Heart right ventricle (tissue), 16 donors: ENCODE measurements around the gene PHACTR3. TPM values are rescaled to one million over a fixed set of nuclear protein-coding genes. Genes with fewer than 3 reads are reported as not detected.

Experiments
- ATAC-seq, 8 donors: fragments of 200-7000 bp; cut with Tn5 transposase; one replicate each; pipeline ENCODE4 v1.9.1; 2020; ENCODE audit warnings: mild to moderate bottlenecking in 8 of 8, moderate library complexity in 8 of 8, moderate number of reproducible peaks in 1 of 8
- DNase-seq, 2 donors: peaks; one replicate each; pipeline ENCODE4 v3.0.0-alpha.2; 2020
- H3K27ac ChIP-seq, 10 donors: fragments of 200-600 bp; sonication (generic) in 2 of 10; one replicate each; pipeline versions ENCODE4 v1.5.0 to v1.8.0; 2020 to 2022; ENCODE audit warnings: mild to moderate bottlenecking in 3 of 10
- H3K27me3 ChIP-seq, 7 donors: fragments of 200-600 bp; one replicate each; pipeline ENCODE4 v1.8.0; 2021 to 2022; ENCODE audit warnings: mild to moderate bottlenecking in 2 of 7
- H3K36me3 ChIP-seq, 9 donors: fragments of 200-600 bp; sonication (generic) in 1 of 9; one replicate each; pipeline versions ENCODE4 v1.5.0 to v1.8.0; 2020 to 2022; ENCODE audit warnings: mild to moderate bottlenecking in 2 of 9
- H3K4me1 ChIP-seq, 9 donors: fragments of 200-600 bp; sonication (generic) in 1 of 9; one replicate each; pipeline versions ENCODE4 v1.5.0 to v1.8.0; 2020 to 2022; ENCODE audit warnings: mild to moderate bottlenecking in 4 of 9
- H3K4me3 ChIP-seq, 10 donors: fragments of 200-600 bp; sonication (generic) in 2 of 10; one replicate each; pipeline versions ENCODE4 v1.5.0 to v1.8.0; 2020 to 2022; ENCODE audit warnings: mild to moderate bottlenecking in 7 of 10, moderate library complexity in 2 of 10
- H3K9me3 ChIP-seq, 11 donors: fragments of 200-600 bp in 10 of 11; sonication (generic) in 2 of 11; one replicate each; pipeline versions ENCODE4 v1.5.0 to v1.8.0; 2013 to 2022; ENCODE audit warnings: mild to moderate bottlenecking in 2 of 11, control low read depth in 1 of 11, moderate library complexity in 1 of 11
- WGBS, 2 donors: extraction: QIAGEN DNeasy Blood & Tissue Kit; methylation state at CpG; one replicate each; pipeline ENCODE4 v1.1.7; 2013; ENCODE audit warnings: inconsistent platforms in 1 of 2; 5-methylcytosine and 5-hydroxymethylcytosine counted together
- intact Hi-C, 10 donors: fragments of 100-400 bp; cut with DNase I; formaldehyde crosslinking; loops; one replicate each; pipeline versions ENCODE4 v1.11.1 to v1.14.2; 2022
- polyA plus RNA-seq, 2 donors: library from polyadenylated mRNA; stranded (reverse); fragments of 200-250 nt; gene quantifications; one replicate each; pipeline ENCODE4 v1.2.3, GENCODE V29; 2013
- total RNA-seq, 10 donors: library from RNA; stranded (reverse); fragmentation: NEBNext Ultra II Directional in 3 of 10; extraction: Animal tissue kit (Norgen Biotek cat#: 25700) in 3 of 10; gene quantifications; one replicate each; pipeline versions ENCODE4 v1.2.1 to v1.2.4, GENCODE V29; 2021 to 2023
- TF ChIP-seq, protein P1 (sequence below), 9 donors: fragments of 200-600 bp; sonication (generic) in 2 of 9; IDR thresholded peaks; one replicate each; pipeline versions ENCODE4 v1.5.0 to v1.8.0; 2021 to 2022; ENCODE audit warnings: antibody characterized with exemption in 9 of 9, mild to moderate bottlenecking in 5 of 9, moderate library complexity in 1 of 9
- donor health status: Arrhythmogenic right ventricular cardiomyopathy.
- donor health status: ischemic (EF 13 %, LVEDD 7.1; RV severe dilation, severe dysfunction).
- donor health status: healthy with polysubstance abuse.
- donor health status: DM: no; HTN: yes; CAD: no.
- donor health status: DM: no; HTN: no; CAD: no.
- donor health status: ischemic (EF 25% LVEDD 6.9; RV normal size, moderate dysfunction).
- donor health status: ischemic (EF 25% LVEDD 5.7; RV mildly dilated, moderate dysfunction).
- donor health status: healthy.
- donor health status: DM: yes; HTN: yes; CAD: no.
- donor health status: Ischemic cardiomyopathy.
- donor health status: ischemic (EF 35%, LVEDD 5.7; RV mildly dilated, moderate dysfunction).
- donor health status: nonischemic (EF 11% LVEDD 7.7; RV severe dilation, severe dysfunction).
- donor health status: DM: yes; HTN: yes; CAD: no.
- donor health status: PGD.
- donor health status: ischemic (EF 29% LVEDD 5.4; RV normal size, mild dysfunction).
- donor health status: nonischemic (EF 23%, LVEDD 6.1; RV moderate dilation, normal function).

The PHACTR3 gene
- total and polyA plus RNA-seq, 12 donors, result 0.51 to 24.1 (median 3.7) TPM

GRCh38 chr20:59664421-59664941 is 60.1 kb downstream of the PHACTR3 start:
- Histone ChIP-seq H3K4me1 (peaks cover 0 to 3% (median 0%) of the 10 kb centered on the region in 9 donors), H3K27ac (no peak overlapping the region), H3K9me3 (peaks cover 0 to 5% (median 0%) of the 10 kb centered on the region in 11 donors), H3K27me3 (peaks cover 0 to 30% (median 14%) of the 10 kb centered on the region in 7 donors), H3K36me3 (no peaks in the 10 kb centered on the region), H3K4me3 (no peak overlapping the region)
- intact Hi-C loops, result no loop called here
- WGBS, 2 donors, result 76% methylated on average over 11 of the region's 11 CpGs
- ATAC-seq, result no peak
- no peak for DNase-seq
- TF ChIP-seq, protein P1, sequence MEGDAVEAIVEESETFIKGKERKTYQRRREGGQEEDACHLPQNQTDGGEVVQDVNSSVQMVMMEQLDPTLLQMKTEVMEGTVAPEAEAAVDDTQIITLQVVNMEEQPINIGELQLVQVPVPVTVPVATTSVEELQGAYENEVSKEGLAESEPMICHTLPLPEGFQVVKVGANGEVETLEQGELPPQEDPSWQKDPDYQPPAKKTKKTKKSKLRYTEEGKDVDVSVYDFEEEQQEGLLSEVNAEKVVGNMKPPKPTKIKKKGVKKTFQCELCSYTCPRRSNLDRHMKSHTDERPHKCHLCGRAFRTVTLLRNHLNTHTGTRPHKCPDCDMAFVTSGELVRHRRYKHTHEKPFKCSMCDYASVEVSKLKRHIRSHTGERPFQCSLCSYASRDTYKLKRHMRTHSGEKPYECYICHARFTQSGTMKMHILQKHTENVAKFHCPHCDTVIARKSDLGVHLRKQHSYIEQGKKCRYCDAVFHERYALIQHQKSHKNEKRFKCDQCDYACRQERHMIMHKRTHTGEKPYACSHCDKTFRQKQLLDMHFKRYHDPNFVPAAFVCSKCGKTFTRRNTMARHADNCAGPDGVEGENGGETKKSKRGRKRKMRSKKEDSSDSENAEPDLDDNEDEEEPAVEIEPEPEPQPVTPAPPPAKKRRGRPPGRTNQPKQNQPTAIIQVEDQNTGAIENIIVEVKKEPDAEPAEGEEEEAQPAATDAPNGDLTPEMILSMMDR (IDR thresholded peaks at IDR 0.05), result no peak

GRCh38 chr20:59665656-59666555 is 61.6 kb downstream of the PHACTR3 start:
- no peak for DNase-seq
- no peak overlapping the region for H3K4me3 ChIP-seq
- intact Hi-C loops, result no loop called here

GRCh38 chr20:59666586-59666985 is 62.2 kb downstream of the PHACTR3 start:
- peaks cover 0 to 24% (median 10%) of the 10 kb centered on the region in 7 donors for H3K27me3 ChIP-seq
- 81% methylated on average over 7 of the region's 7 CpGs for WGBS, 2 donors
- H3K4me3 ChIP-seq, result no peak overlapping the region
- no peaks in the 10 kb centered on the region for H3K36me3 ChIP-seq
- TF ChIP-seq, protein P1 (IDR thresholded peaks at IDR 0.05), result no peak
- intact Hi-C loops, result no loop called here
- H3K4me1 ChIP-seq, result peaks cover 0 to 3% (median 0%) of the 10 kb centered on the region in 9 donors
- DNase-seq (no peak), ATAC-seq (no peak)
- H3K9me3 ChIP-seq, result no peaks in the 10 kb centered on the region
- H3K27ac ChIP-seq, result no peak overlapping the region

More at GRCh38 chr20:59665656-59666555, 61.6 kb downstream of the PHACTR3 start:
- H3K9me3 ChIP-seq, result no peaks in the 10 kb centered on the region
- no peaks in the 10 kb centered on the region for H3K36me3 ChIP-seq
- TF ChIP-seq, protein P1 (IDR thresholded peaks at IDR 0.05), result no peak
- ATAC-seq, result no peak
- WGBS, 2 donors, result 86 to 87% methylated on average over 8 of the region's 8 CpGs
- peaks cover 0 to 28% (median 13%) of the 10 kb centered on the region in 7 donors for H3K27me3 ChIP-seq
- H3K4me1 ChIP-seq, result peaks cover 0 to 3% (median 0%) of the 10 kb centered on the region in 9 donors
- no peak overlapping the region for H3K27ac ChIP-seq

DNA sequence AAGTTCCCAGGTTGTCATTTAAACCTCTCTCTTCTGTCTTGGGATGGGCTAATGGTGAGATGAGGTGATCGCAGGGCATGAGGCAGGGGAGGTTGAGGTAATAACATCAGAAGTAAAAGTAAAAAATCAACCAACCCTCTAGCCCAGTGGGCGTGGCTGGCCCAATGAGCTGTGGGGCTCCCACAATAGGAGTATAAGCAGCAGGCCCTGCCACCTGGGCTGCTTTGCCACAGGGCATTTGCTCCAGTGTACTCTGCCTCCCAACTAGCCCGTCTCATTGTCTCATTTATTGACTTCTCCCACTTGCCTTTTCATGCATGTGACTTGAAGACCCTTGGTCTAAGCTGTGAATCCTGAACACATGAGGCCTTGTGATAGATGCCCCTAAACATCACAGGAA is 62.8 kb downstream of the PHACTR3 start:
- no peaks in the 10 kb centered on the region for H3K36me3 ChIP-seq
- no peak for DNase-seq

More for the DNA sequence above, 62.8 kb downstream of the PHACTR3 start:
- Histone ChIP-seq H3K27ac (no peak overlapping the region), H3K4me3 (no peak overlapping the region), H3K4me1 (peaks cover 0 to 3% (median 0%) of the 10 kb centered on the region in 9 donors), H3K9me3 (no peaks in the 10 kb centered on the region), H3K27me3 (peaks cover 0 to 21% (median 9%) of the 10 kb centered on the region in 7 donors)
- ATAC-seq, result no peak
- WGBS, 2 donors, result 80 to 90% methylated on average over 3 of the region's 3 CpGs
- intact Hi-C loops, result no loop called here
- TF ChIP-seq, protein P1 (IDR thresholded peaks at IDR 0.05), result no peak
